SK-N-SH treated with all-trans-retinoic acid at 6 μM for 48 hours (cell line): Measurements from ENCODE around the gene FAM89A.

Source experiments
- ARNTL ChIP-seq: fragments of 450-650 bp; formaldehyde crosslinking; IDR thresholded peaks from 2 replicates; pipeline ENCODE4 v1.5.0; 2020; ENCODE audit warnings: low read depth, mild to moderate bottlenecking, moderate library complexity, borderline replicate concordance
- CREB5 ChIP-seq: fragments of 250-450 bp; sonication (Bioruptor Pico); IDR thresholded peaks from 2 replicates; pipeline ENCODE4 v1.5.1; 2020; ENCODE audit warnings: low read depth, mild to moderate bottlenecking, moderate library complexity
- CSDC2 ChIP-seq: fragments of 250-450 bp; sonication (Bioruptor Pico); IDR thresholded peaks from 2 replicates; pipeline ENCODE4 v1.5.0; 2020; ENCODE audit warnings: mild to moderate bottlenecking, moderate library complexity
- GLIS3 ChIP-seq: fragments of 250-450 bp; sonication (Bioruptor Pico); IDR thresholded peaks from 2 replicates; pipeline ENCODE4 v1.5.0; 2020; ENCODE audit warnings: mild to moderate bottlenecking, moderate library complexity
- PATZ1 ChIP-seq: fragments of 250-450 bp; sonication (Bioruptor Pico); IDR thresholded peaks from 2 replicates; pipeline ENCODE4 v1.8.0; 2020; ENCODE audit warnings: mild to moderate bottlenecking, moderate library complexity, borderline replicate concordance
- PPARA ChIP-seq: fragments of 250-450 bp; sonication (Bioruptor Pico); IDR thresholded peaks from 2 replicates; pipeline ENCODE4 v1.5.0; 2020; ENCODE audit warnings: mild to moderate bottlenecking, borderline replicate concordance
- RARB ChIP-seq: fragments of 250-450 bp; sonication (Bioruptor Pico); IDR thresholded peaks from 2 replicates; pipeline ENCODE4 v1.8.0; 2021; ENCODE audit warnings: mild to moderate bottlenecking, moderate library complexity
- SNAI2 ChIP-seq: fragments of 250-450 bp; sonication (Bioruptor Pico); IDR thresholded peaks from 2 replicates; pipeline ENCODE4 v1.5.0; 2020; ENCODE audit warnings: mild to moderate bottlenecking, moderate library complexity
- TOX ChIP-seq: fragments of 250-450 bp; sonication (Bioruptor Pico); IDR thresholded peaks from 2 replicates; pipeline ENCODE4 v1.8.0; 2021; ENCODE audit warnings: mild to moderate bottlenecking, moderate library complexity, borderline replicate concordance
- ZC3H10 ChIP-seq: fragments of 250-450 bp; sonication (Bioruptor Pico); IDR thresholded peaks from 2 replicates; pipeline ENCODE4 v1.5.1; 2021; ENCODE audit warnings: mild to moderate bottlenecking, moderate library complexity
- ZFP30 ChIP-seq: fragments of 450-650 bp; formaldehyde crosslinking; IDR thresholded peaks from 2 replicates; pipeline ENCODE4 v1.5.0; 2022; ENCODE audit warnings: mild to moderate bottlenecking, moderate library complexity
- ZNF565 ChIP-seq: fragments of 450-650 bp; formaldehyde crosslinking; conservative IDR thresholded peaks from 2 replicates; pipeline ENCODE4 v1.5.0; 2020; ENCODE audit warnings: low read depth, mild to moderate bottlenecking, moderate library complexity
- ZNF70 ChIP-seq: fragments of 450-650 bp; formaldehyde crosslinking; IDR thresholded peaks from 2 replicates; pipeline ENCODE4 v1.5.0; 2020; ENCODE audit warnings: mild to moderate bottlenecking, moderate library complexity
- ZNF8 ChIP-seq: fragments of 450-650 bp; formaldehyde crosslinking; IDR thresholded peaks from 2 replicates; pipeline ENCODE4 v1.5.0; 2020; ENCODE audit warnings: mild to moderate bottlenecking, moderate library complexity

DNA sequence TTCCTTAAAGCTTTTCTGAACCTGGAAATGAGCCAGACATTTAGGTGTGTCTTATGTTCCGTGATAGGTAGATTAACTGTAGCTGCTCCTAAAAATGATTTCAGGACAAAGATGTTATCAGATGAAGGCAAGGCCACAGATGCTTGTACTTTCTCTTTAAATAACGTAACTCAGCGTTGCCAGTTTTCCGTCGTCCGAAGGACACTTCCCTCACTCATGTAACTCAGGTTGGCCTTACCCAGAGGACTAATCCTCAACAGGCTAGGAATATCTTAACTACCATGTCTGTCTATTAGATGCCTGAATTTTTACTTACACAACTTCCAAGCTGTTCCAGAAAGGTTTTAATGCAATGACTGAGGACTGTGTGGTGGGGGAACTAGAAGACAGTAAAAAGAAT lies 35.4 kb upstream of the FAM89A start:
- TF ChIP-seq ZFP30 (CRISPR knock-in tag): no peak
- no peak for TF ChIP-seq ARNTL
- no peak for TF ChIP-seq SNAI2 (CRISPR knock-in tag)
- no peak for TF ChIP-seq PPARA (CRISPR knock-in tag)
- no peak for TF ChIP-seq ZC3H10
- no peak for TF ChIP-seq TOX
- TF ChIP-seq RARB: no peak
- TF ChIP-seq ZNF70: no peak
- TF ChIP-seq CREB5 (CRISPR knock-in tag): no peak
- no peak for TF ChIP-seq PATZ1 (CRISPR knock-in tag)
- no peak for TF ChIP-seq ZNF565
- TF ChIP-seq ZNF8 (CRISPR knock-in tag): no peak
- no peak for TF ChIP-seq GLIS3 (CRISPR knock-in tag)
- TF ChIP-seq CSDC2 (CRISPR knock-in tag): no peak
